NCI-H526 (cell line): ENCODE measurements around the gene KRT36.

Source experiments
- DNase-seq, 2 experiments: peaks; one replicate each; lab custom pipeline; 2025; lab: John Stamatoyannopoulos, UW

KRT36 gene

GRCh38 chr17:41439375-41439774 is 50.3 kb downstream of the KRT36 start:
- no peak for DNase-seq

GRCh38 chr17:41437769-41438168 is 51.9 kb downstream of the KRT36 start:
- no peak for DNase-seq

- DNase-seq: no peak
Observed at GRCh38 chr17:41437254-41437653, 52.5 kb downstream of the KRT36 start.
